Measurements from ENCODE around the gene ZNF407.

DNA sequence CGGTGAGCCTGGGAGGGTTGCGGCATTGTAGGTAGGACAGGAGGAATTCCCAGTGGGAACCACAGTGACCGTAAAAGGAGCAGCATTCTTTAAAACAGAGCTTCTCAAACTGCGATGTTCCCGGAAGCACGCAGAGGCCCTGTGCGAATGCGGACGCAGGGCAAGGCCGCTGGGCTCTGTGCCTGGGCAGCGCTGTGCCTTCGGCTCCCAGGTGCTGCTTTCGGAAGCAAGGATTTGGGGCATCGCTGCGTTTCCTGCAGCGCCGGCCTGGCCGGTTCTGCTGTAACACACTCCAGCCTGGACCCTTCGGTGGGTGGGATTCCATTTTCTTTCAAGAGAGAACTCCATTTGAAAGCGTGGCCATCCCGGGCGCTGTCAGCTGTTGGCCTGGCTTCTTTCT, 492.7 kb downstream of the ZNF407 start:
- TF ChIP-seq POLR2A (IDR thresholded peaks at IDR 0.05; ENCODE audit: borderline replicate concordance, extremely low read depth, insufficient read depth, insufficient read length) (no peak), JUND (IDR thresholded peaks at IDR 0.05) (no peak), EZH2phosphoT487 (IDR thresholded peaks at IDR 0.05; ENCODE audit: borderline replicate concordance) (no peak), EZH2 (IDR thresholded peaks at IDR 0.05) (no peak), YY1 (IDR thresholded peaks at IDR 0.05; ENCODE audit: extremely low read depth, insufficient replicate concordance, low read depth, low read length) (no peak), ZFX (IDR thresholded peaks at IDR 0.05) (no peak), SP1 (IDR thresholded peaks at IDR 0.05; ENCODE audit: low read depth) (no peak)
- TF ChIP-seq, protein P1, sequence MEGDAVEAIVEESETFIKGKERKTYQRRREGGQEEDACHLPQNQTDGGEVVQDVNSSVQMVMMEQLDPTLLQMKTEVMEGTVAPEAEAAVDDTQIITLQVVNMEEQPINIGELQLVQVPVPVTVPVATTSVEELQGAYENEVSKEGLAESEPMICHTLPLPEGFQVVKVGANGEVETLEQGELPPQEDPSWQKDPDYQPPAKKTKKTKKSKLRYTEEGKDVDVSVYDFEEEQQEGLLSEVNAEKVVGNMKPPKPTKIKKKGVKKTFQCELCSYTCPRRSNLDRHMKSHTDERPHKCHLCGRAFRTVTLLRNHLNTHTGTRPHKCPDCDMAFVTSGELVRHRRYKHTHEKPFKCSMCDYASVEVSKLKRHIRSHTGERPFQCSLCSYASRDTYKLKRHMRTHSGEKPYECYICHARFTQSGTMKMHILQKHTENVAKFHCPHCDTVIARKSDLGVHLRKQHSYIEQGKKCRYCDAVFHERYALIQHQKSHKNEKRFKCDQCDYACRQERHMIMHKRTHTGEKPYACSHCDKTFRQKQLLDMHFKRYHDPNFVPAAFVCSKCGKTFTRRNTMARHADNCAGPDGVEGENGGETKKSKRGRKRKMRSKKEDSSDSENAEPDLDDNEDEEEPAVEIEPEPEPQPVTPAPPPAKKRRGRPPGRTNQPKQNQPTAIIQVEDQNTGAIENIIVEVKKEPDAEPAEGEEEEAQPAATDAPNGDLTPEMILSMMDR (IDR thresholded peaks at IDR 0.05 in 2 of 3, conservative IDR thresholded peaks at IDR 0.05 in 1 of 3; ENCODE audit: borderline replicate concordance in 1 of 3, insufficient read depth in 1 of 3, low read depth in 2 of 3, low read length in 2 of 3) = no peak
- TF ChIP-seq, protein P2, sequence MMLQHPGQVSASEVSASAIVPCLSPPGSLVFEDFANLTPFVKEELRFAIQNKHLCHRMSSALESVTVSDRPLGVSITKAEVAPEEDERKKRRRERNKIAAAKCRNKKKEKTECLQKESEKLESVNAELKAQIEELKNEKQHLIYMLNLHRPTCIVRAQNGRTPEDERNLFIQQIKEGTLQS (IDR thresholded peaks at IDR 0.05) = no peak
- TF ChIP-seq, protein P3, sequence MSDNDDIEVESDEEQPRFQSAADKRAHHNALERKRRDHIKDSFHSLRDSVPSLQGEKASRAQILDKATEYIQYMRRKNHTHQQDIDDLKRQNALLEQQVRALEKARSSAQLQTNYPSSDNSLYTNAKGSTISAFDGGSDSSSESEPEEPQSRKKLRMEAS (IDR thresholded peaks at IDR 0.05) = no peak
